Muscle of back (tissue), 11 donors: ENCODE measurements around the gene BAZ1A. TPM values are rescaled to one million over a fixed set of nuclear protein-coding genes. Genes with fewer than 3 reads are reported as not detected.
A peak's percentile ranks its signal among the peaks of the same experiment; 100 is the strongest.
"Not testable (repeated sequence)": the region's sequence is repeated elsewhere in the genome, so short reads cannot be mapped to it uniquely, and the experiment has no call there.

Experiments
- DNase-seq, 3 donors: peaks; one replicate each; pipeline versions ENCODE4 v3.0.0 to v3.0.0-alpha.2; 2013
- polyA plus RNA-seq, 10 donors: library from polyadenylated mRNA; unstranded; fragments of 120-200 nt; gene quantifications; one replicate each; pipeline ENCODE4 v1.2.1, GENCODE V29; 2013; ENCODE audit not compliant: insufficient read length in 10 of 10

Gene BAZ1A
- polyA plus RNA-seq, 10 donors = 14.5 to 29.0 (median 23.2) TPM

DNA sequence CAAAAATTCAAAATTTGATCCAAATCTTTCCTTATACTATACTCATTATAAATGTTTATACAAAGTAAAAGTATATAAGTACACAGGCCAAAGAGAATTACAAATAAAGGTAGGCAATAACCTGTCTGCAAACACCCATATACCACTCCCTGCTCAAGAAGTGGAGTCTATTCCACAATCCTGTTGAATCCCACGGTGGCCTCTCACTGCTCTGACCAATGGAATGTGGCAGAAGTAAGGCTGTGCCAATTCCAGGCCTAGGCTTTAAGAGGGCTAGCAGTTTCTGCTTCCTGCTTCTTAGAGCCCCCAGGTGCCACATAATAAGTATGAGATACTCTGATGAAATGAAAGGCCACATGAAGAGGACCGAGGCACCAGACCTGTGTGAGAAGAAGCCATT, 80.9 kb downstream of the BAZ1A start:
- no peak for DNase-seq

DNA sequence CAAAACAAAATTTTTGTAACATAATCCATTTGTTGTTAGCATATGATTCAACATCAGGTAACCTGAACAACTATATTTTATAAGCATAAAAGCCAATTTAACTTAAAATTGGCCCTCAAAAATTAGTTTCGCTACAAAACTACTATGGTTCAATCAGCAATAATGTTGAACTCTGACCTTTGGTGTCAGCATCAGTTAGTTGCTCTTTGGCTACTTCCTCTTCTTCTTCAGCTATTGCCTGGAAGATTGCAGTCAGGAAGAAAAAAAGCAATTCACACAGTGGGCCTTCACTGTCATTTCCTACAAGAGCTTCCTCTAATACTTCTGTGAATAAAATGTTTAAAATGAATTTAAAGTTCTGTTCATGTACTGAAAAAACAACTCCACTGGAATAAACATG, 82.6 kb downstream of the BAZ1A start:
- DNase-seq = no peak

- DNase-seq = no peak
Measured at GRCh38 chr14:34785223-34786006, 89.7 kb downstream of the BAZ1A start.

DNA sequence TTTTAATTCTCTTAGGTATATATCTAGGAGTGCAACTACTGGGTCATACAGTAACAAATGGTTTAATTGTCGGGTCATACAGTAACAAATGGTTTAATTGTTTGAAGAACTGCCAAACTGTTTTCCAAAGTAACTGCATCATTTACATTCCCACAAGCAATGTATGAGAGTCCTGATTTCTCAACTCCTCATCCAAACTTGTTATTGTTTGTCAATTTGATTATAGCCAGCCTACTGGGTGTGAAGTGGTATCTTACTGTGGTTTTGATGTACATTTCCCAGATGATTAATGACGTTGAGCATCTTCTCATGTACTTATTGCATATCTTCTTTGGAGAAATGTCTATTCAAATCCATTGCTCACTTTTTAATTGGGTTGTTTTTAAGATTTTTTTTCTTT, 93.1 kb downstream of the BAZ1A start:
- DNase-seq = no peak

DNA sequence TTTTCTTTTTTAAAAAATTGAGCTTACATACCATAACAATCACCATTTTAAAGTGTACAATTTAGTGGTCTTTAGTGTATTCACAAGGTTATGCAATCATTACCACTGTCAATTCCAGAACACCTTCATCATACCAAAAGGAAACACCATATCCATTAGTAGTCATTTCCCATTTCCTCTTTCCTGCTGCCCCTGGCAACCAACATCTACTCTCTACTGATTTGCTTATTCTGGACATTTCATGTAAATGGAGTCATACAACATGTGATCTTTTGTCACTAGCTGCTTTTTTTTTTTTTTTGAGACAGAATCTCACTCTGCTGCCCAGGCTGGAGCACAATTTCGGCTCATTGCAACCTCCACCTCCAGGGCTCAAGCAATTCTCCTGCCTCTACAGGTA, 93.9 kb downstream of the BAZ1A start:
- DNase-seq = peak in 2 of 3 donors; percentile 18 to 79

DNA sequence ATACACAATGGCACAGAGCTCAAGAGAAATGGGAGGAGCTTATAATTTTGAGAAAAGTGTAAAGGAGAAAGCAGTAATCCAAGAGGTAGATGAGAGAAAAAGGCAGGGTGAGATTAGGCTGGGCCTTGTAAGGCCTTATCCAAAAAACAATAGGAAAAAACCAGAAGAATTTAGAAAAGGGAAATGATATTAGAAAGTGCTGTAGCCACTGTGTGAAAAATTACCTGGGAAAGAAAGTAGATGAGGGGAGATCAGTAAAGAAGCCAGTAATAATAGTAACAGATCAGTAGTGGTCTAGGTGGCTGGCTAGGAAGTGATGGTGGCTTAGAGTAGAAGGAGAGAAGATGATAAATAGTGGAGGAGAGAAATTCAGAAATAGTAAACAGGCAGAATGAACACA, 94.5 kb downstream of the BAZ1A start:
- DNase-seq = no peak

GRCh38 chr14:34778744-34779143, 96.4 kb downstream of the BAZ1A start:
- no peak for DNase-seq

DNA sequence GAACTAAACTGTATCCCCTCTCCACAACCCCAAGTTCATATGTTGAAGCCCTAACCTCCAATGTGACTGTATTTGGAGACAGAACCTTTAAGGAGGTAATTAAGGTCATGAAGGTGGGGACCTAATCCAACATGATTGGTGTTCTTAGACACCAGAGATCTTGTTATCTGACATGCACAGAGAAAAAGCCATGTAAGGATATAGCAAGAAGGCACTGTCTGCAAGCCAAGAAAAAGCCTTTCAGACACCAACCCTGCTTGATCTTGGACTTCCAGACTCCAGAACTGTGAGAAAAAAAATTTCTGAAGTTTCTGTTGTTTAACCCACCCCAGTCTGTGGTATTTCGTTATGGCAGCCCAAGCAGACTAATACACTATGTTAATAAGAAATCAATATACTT, 98.5 kb downstream of the BAZ1A start:
- no peak for DNase-seq

- DNase-seq = no peak
Measured at GRCh38 chr14:34775922-34776321, 99.2 kb downstream of the BAZ1A start.

GRCh38 chr14:34775342-34775741, 99.8 kb downstream of the BAZ1A start:
- no peak for DNase-seq

DNA sequence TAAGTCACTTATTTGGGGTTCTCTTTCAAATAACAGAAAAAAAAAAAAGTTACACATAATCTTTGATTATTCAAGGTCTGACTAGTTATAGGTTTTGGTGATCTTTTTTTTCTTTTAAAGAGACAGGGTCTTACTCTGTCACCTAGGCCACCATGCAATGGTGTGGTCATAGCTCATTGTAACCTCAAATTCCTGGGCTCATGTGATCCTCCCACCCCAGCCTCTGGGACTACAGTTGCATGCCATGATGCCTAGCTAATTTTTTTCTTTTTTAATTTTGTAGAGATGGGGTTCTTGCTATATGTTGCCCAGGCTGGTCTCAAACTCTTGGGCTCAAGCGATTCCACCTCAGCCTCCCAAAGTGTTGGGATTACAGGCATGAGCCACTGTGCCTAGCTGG, 104.3 kb downstream of the BAZ1A start:
- no peak for DNase-seq

DNA sequence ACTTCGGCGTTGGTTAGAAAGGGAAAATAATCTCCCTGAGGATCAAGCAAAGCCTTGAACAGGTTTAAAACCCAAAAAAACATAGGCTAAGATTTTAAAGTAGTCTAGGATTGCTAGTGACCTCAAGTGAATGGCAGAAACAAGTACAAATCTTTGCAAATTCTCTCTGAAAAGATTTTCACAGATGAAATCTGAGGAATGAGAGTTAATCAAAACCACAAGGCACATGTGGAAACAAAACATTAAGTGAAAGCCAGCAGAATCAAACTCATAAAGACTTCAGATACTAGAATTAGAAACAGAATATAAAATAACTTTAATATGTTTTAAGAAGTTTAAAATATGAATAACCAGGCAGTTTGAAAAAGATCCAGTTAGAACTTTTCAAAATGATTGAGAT, 108.6 kb downstream of the BAZ1A start:
- DNase-seq = peak; percentile 33 to 58 (median 38)

- peak in 1 of 3 donors; percentile 6 for DNase-seq
Measured at GRCh38 chr14:34766060-34766459, 109.1 kb downstream of the BAZ1A start.

DNA sequence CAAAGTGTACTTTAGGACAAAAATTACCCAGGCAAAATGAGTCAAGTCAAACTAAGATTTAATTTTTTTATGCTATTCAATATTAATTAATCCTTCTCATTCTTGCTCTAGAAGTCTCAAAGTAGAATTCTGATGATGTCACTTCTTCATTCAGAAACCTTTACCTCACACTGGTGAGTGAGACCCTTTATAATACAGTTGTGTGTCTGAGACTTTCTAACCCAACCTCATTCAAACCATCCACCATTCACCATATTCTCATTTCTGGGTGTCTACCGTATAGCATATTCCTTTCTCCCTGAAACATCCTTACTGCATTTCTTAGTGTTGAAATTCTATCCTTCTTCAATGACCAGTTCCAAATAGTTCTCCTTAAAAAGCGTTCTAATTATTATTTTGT, 119.9 kb downstream of the BAZ1A start:
- no peak for DNase-seq

DNA sequence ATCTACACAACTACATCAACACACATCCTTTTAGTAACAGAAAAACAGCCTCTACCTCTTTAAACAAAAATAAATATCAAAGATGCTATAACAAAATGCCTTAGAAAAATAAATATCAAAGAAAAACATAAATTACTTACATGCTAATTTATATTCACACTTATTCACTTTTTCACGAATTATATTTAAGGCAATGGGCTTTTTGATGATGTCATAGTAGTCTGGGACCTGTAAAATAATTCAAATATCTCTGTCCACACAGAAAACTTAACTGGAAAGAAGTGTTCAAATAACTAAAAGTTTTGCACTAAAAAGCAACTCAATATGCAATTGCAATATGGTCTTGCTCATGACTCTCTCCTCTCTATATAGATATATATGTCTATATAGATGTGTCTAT, 120.5 kb downstream of the BAZ1A start:
- no peak for DNase-seq

- DNase-seq = no peak
Measured at GRCh38 chr14:34750670-34751069, 124.5 kb downstream of the BAZ1A start.

DNA sequence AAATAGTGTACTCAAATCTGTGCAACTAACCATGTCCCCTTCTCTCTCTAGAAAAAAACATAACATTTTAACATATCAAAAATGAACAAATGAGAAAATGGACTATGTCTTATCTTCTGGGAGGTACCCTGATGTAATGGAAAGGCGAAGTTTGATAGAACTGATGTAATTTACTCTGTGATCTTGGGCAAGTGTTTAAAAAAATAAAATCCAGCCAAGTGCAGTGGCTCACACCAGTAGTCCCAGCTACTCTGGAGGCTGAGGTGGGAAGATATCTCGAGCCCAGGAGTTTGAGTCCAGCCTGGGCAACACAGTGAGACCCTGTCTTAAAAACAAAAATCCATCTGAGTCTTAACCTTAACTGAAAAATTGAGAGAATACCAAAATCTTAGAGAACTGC, 124.9 kb downstream of the BAZ1A start:
- DNase-seq = no peak

DNA sequence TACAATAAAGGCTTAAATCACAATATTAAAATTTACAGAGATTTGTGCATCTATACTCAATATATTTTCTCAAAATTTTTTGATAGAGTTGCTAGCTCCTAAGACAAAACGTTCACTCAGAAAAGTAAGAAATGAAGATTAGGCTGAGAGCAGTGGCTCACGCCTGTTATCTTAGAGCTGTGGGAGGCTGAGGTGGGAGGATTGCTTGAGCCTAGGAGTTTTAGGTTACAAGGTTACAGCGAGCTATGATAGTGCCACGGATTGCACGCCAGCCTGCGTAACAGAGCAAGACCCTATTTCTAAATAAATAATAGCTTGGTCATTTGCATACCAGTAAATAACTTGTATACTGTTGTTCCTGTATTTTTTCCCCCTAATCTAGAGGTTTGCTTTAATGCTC, 125.8 kb downstream of the BAZ1A start:
- DNase-seq = no peak

DNA sequence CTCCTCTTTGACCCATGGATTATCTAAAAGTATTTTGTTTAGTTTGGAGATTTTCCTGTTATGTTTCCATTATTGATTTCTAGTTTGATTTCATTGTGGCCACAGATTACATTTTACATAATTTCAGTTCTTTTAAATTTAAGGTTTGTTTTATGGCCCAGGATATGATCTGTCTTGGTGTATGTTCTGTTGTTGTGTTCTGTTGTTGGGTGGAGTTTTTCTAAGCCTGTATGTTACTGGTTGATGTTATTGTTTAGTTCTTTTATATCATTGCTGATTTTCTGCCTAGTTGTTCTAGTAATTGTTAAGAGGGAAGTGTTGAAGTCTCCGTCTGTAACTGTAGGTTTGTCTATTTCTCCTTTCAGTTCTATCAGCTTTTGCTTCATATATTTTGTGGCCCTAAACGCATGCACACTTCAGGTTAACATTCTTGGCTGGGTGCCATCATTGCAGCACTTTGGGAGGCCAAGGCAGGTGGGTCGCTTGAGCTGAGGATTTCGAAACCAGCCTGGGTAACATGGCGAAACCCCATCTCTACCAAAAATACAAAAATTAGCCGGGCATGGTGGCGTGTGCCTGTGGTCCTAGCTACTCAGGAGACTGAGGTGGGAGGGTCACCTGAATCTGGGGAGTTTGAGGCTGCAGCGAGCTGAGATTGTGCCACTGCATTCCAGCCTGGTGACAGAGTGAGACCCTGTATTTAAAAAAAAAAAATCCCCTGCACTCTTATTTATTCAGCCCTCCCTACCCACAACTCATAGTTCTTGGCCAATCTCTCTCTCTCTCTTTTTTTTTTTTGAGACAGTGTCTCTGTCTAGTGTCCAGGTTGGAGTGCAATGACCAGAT, 132.7 kb downstream of the BAZ1A start:
- DNase-seq = no peak

GRCh38 chr14:34741840-34742239, 133.3 kb downstream of the BAZ1A start:
- DNase-seq = peak in 1 of 3 donors; percentile 9

GRCh38 chr14:34740139-34740538, 135.0 kb downstream of the BAZ1A start:
- DNase-seq = not testable (repeated sequence)

- DNase-seq = not testable (repeated sequence)
Measured at GRCh38 chr14:34737079-34737478, 138.1 kb downstream of the BAZ1A start.

DNA sequence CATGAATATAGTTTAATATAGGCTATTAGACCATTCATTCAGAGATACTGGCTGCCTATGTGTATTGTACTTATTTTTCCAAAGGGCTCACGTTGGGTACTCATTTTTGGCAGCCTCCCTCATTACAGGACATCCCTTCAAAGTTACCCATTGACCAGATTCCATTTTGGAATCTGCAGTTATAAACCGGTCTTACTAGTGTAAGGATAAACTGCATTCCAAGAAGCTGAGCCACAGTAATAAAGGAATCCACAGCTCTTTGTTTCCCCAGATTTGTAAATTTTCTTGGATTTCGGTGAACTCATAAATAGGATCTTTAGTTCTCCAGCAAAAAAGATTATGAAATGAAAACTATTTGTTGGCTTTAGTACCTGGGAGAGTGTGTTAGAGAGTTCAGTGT, 141.9 kb downstream of the BAZ1A start:
- DNase-seq = no peak
